GM23338 (cell line): ENCODE measurements around the gene NHEJ1. TPM values are rescaled to one million over a fixed set of nuclear protein-coding genes. Genes with fewer than 3 reads are reported as not detected.

Source experiments
- ATAC-seq: fragments of 200-7000 bp; cut with Tn5 transposase; 3 replicates; pipeline ENCODE4 v1.9.1; 2020
- DNase-seq: peaks from one replicate; pipeline ENCODE4 v3.0.0-alpha.2; 2015; ENCODE audit warnings: low spot score
- H2AFZ ChIP-seq: fragments of 200-600 bp; sonication (generic); 2 replicates; pipeline ENCODE4 v1.8.0; 2016; ENCODE audit warnings: antibody characterized with exemption, mild to moderate bottlenecking, moderate library complexity
- H3F3A ChIP-seq: fragments of 200-600 bp; sonication (generic); replicated peaks from 2 replicates; pipeline ENCODE4 v1.8.0; 2017; ENCODE audit warnings: antibody characterized with exemption, mixed run types, low read depth
- H3K27ac ChIP-seq: fragments of 200-600 bp; sonication (generic); 2 replicates; pipeline ENCODE4 v1.6.1; 2016; ENCODE audit warnings: low read depth
- H3K27me3 ChIP-seq: fragments of 200-600 bp; sonication (generic); 2 replicates; pipeline ENCODE4 v1.8.0; 2016; ENCODE audit warnings: mild to moderate bottlenecking, mixed run types, moderate library complexity; ENCODE audit not compliant: insufficient read depth
- H3K36me3 ChIP-seq: fragments of 200-600 bp; sonication (generic); 2 replicates; pipeline ENCODE4 v1.8.0; 2016; ENCODE audit warnings: mild to moderate bottlenecking; ENCODE audit not compliant: insufficient read depth
- H3K4me1 ChIP-seq: fragments of 200-600 bp; sonication (generic); 2 replicates; pipeline ENCODE4 v1.8.0; 2016; ENCODE audit warnings: mild to moderate bottlenecking, moderate library complexity; ENCODE audit not compliant: insufficient read depth
- H3K4me2 ChIP-seq: fragments of 200-600 bp; sonication (generic); 2 replicates; pipeline ENCODE4 v1.7.1; 2017; ENCODE audit warnings: mixed run types
- H3K4me3 ChIP-seq: fragments of 200-600 bp; sonication (generic); 2 replicates; pipeline ENCODE4 v1.6.1; 2016; ENCODE audit warnings: mixed run types
- H3K79me2 ChIP-seq: fragments of 200-600 bp; sonication (generic); replicated peaks from 2 replicates; pipeline ENCODE4 v1.8.0; 2017; ENCODE audit warnings: mild to moderate bottlenecking; ENCODE audit not compliant: insufficient read depth
- H3K9me2 ChIP-seq: fragments of 200-600 bp; sonication (generic); 2 replicates; pipeline ENCODE4 v1.8.0; 2017; ENCODE audit not compliant: insufficient read depth
- H4K20me1 ChIP-seq: fragments of 200-600 bp; sonication (generic); replicated peaks from 2 replicates; pipeline ENCODE4 v1.8.0; 2017; ENCODE audit warnings: mild to moderate bottlenecking; ENCODE audit not compliant: insufficient read depth
- H3K27ac Mint-ChIP-seq: 2 replicates; pipeline ENCODE4 v1.8.0; 2020; ENCODE audit warnings: inconsistent platforms, mild to moderate bottlenecking, moderate library complexity, mixed read lengths
- H3K27me3 Mint-ChIP-seq: 3 replicates; pipeline ENCODE4 v1.8.0; 2022; ENCODE audit warnings: low read depth, mild to moderate bottlenecking, moderate library complexity, mixed read lengths, inconsistent platforms; ENCODE audit not compliant: insufficient read depth, poor library complexity
- H3K36me3 Mint-ChIP-seq: 3 replicates; pipeline ENCODE4 v1.8.0; 2021; ENCODE audit warnings: low read depth, mild to moderate bottlenecking, inconsistent platforms, moderate library complexity, mixed read lengths
- H3K4me1 Mint-ChIP-seq: 3 replicates; pipeline ENCODE4 v1.8.0; 2020; ENCODE audit warnings: mild to moderate bottlenecking, inconsistent platforms, mixed read lengths
- H3K4me3 Mint-ChIP-seq: 3 replicates; pipeline ENCODE4 v1.8.0; 2021; ENCODE audit warnings: moderate library complexity, mild to moderate bottlenecking, inconsistent platforms, mixed read lengths
- H3K9me3 Mint-ChIP-seq: 3 replicates; pipeline ENCODE4 v1.8.0; 2020; ENCODE audit warnings: moderate library complexity, mild to moderate bottlenecking, inconsistent platforms, mixed read lengths
- CREB1 ChIP-seq: fragments of 250-450 bp; sonication (Bioruptor Pico); IDR thresholded peaks from 2 replicates; pipeline ENCODE4 v1.5.0; 2020; ENCODE audit warnings: low read depth, mild to moderate bottlenecking, moderate library complexity
- EZH2 ChIP-seq: fragments of 200-600 bp; sonication (generic); IDR thresholded peaks from one replicate; pipeline ENCODE4 v1.8.0; 2017; ENCODE audit warnings: antibody characterized with exemption, mild to moderate bottlenecking, low read depth; ENCODE audit not compliant: unreplicated experiment
- EZH2phosphoT487 ChIP-seq: fragments of 200-600 bp; sonication (generic); IDR thresholded peaks from one replicate; pipeline ENCODE4 v1.8.1; 2018; ENCODE audit warnings: antibody characterized with exemption; ENCODE audit not compliant: unreplicated experiment
- JUNB ChIP-seq: IDR thresholded peaks from one replicate; pipeline ENCODE4 v1.6.1; 2016; ENCODE audit warnings: antibody characterized with exemption; ENCODE audit not compliant: unreplicated experiment
- NANOG ChIP-seq: IDR thresholded peaks from 2 replicates; pipeline ENCODE4 v1.6.1; 2016; ENCODE audit warnings: antibody characterized with exemption, borderline replicate concordance
- POLR2AphosphoS5 ChIP-seq: IDR thresholded peaks from 2 replicates; pipeline ENCODE4 v1.6.1; 2016; ENCODE audit warnings: antibody characterized with exemption, low read depth
- STAT1 ChIP-seq: IDR thresholded peaks from one replicate; pipeline ENCODE4 v1.6.1; 2016; ENCODE audit warnings: antibody characterized with exemption; ENCODE audit not compliant: unreplicated experiment
- ZNF114 ChIP-seq: fragments of 250-450 bp; sonication (Bioruptor Pico); IDR thresholded peaks from 2 replicates; pipeline ENCODE4 v1.5.0; 2020; ENCODE audit warnings: mild to moderate bottlenecking, moderate library complexity
- ZNF331 ChIP-seq: fragments of 250-450 bp; sonication (Bioruptor Pico); IDR thresholded peaks from 2 replicates; pipeline ENCODE4 v1.5.0; 2020; ENCODE audit warnings: low read depth, mild to moderate bottlenecking, moderate library complexity
- polyA plus RNA-seq: library from polyadenylated mRNA; unstranded; fragments of >200 nt; fragmentation: Nextera tagmentation; extraction: Ambion mirVana; gene quantifications from 2 replicates; pipeline ENCODE4 v1.2.1, GENCODE V29; 2016
- total RNA-seq: library from RNA; depleted of rRNA; stranded (reverse); fragments of >200 nt; shearing (Covaris generic); gene quantifications from 2 replicates; pipeline ENCODE4 v1.2.3, GENCODE V29; 2014
- TF ChIP-seq, protein P1 (sequence below), 2 experiments: fragments of 200-600 bp in 1 of 2; sonication (generic) in 1 of 2; conservative IDR thresholded peaks; 2 replicates each; pipeline versions ENCODE4 v1.5.1 to v1.6.1; 2016 to 2017; ENCODE audit warnings: antibody characterized with exemption in 2 of 2, low read depth in 2 of 2, mild to moderate bottlenecking in 2 of 2, moderate library complexity in 1 of 2
- TF ChIP-seq, protein P2 (sequence below): IDR thresholded peaks from 2 replicates; pipeline ENCODE4 v1.6.1; 2016; ENCODE audit warnings: antibody characterized with exemption
- TF ChIP-seq, protein P3 (sequence below): fragments of 250-450 bp; sonication (Bioruptor Pico); IDR thresholded peaks from 2 replicates; pipeline ENCODE4 v1.5.0; 2020; ENCODE audit warnings: mild to moderate bottlenecking, moderate library complexity
- TF ChIP-seq, protein P4 (sequence below): IDR thresholded peaks from one replicate; pipeline ENCODE4 v1.6.1; 2018; ENCODE audit warnings: antibody characterized with exemption; ENCODE audit not compliant: unreplicated experiment

Gene NHEJ1
- total and polyA plus RNA-seq, 2 experiments from 2014 or later: 19.6 to 30.6 TPM

DNA sequence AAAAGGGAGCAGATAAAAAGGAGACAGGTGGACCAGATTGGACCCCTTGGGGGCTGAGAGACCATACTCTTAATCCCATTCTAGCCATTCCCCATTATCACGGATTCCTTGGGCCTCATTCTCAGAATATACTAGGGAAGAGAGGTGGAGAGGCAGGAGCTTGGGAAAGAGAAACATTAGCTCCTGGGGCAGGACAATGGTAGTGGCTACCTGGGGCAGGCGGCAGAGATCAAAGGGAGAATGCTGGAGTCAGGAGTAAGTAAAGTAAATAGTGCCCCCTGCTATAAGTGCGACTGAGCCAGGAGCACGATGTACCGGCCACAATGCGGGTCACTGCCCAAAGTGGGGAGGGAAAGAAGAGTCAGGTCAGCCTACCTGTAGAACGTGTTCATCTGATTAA is 79.5 kb downstream of the NHEJ1 start:
- Mint-ChIP-seq H3K27me3 (peaks cover 2% of the 10 kb centered on the region), H3K4me1 (peaks cover 3% of the 10 kb centered on the region; the same call in 1 of the 3 replicates), H3K36me3 (no peaks in the 10 kb centered on the region), H3K4me3 (no peak overlapping the region), H3K9me3 (no peaks in the 10 kb centered on the region), H3K27ac (no peak overlapping the region)
- Histone ChIP-seq H3F3A (no peaks in the 10 kb centered on the region), H3K36me3 (no peaks in the 10 kb centered on the region), H3K9me2 (no peaks in the 10 kb centered on the region), H3K79me2 (no peaks in the 10 kb centered on the region), H2AFZ (no peak overlapping the region), H3K4me1 (no peaks in the 10 kb centered on the region), H3K27me3 (no peaks in the 10 kb centered on the region), H3K4me3 (no peak overlapping the region), H3K27ac (no peak overlapping the region), H3K4me2 (no peak overlapping the region), H4K20me1 (peaks cover 5% of the 10 kb centered on the region; the same call in 1 of the 2 replicates)
- DNase-seq (no peak), ATAC-seq (peak; percentile 68)
- TF ChIP-seq NANOG (no peak), STAT1 (no peak), JUNB (no peak), ZNF331 (CRISPR knock-in tag) (no peak), POLR2AphosphoS5 (no peak), EZH2 (no peak), EZH2phosphoT487 (no peak), CREB1 (CRISPR knock-in tag) (no peak), ZNF114 (CRISPR knock-in tag) (no peak)
- TF ChIP-seq, protein P1, sequence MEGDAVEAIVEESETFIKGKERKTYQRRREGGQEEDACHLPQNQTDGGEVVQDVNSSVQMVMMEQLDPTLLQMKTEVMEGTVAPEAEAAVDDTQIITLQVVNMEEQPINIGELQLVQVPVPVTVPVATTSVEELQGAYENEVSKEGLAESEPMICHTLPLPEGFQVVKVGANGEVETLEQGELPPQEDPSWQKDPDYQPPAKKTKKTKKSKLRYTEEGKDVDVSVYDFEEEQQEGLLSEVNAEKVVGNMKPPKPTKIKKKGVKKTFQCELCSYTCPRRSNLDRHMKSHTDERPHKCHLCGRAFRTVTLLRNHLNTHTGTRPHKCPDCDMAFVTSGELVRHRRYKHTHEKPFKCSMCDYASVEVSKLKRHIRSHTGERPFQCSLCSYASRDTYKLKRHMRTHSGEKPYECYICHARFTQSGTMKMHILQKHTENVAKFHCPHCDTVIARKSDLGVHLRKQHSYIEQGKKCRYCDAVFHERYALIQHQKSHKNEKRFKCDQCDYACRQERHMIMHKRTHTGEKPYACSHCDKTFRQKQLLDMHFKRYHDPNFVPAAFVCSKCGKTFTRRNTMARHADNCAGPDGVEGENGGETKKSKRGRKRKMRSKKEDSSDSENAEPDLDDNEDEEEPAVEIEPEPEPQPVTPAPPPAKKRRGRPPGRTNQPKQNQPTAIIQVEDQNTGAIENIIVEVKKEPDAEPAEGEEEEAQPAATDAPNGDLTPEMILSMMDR (conservative IDR thresholded peaks at IDR 0.05; ENCODE audit: low read depth in 2 of 2): no peak
- TF ChIP-seq, protein P2, sequence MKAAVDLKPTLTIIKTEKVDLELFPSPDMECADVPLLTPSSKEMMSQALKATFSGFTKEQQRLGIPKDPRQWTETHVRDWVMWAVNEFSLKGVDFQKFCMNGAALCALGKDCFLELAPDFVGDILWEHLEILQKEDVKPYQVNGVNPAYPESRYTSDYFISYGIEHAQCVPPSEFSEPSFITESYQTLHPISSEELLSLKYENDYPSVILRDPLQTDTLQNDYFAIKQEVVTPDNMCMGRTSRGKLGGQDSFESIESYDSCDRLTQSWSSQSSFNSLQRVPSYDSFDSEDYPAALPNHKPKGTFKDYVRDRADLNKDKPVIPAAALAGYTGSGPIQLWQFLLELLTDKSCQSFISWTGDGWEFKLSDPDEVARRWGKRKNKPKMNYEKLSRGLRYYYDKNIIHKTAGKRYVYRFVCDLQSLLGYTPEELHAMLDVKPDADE: no peak
- TF ChIP-seq, protein P3, sequence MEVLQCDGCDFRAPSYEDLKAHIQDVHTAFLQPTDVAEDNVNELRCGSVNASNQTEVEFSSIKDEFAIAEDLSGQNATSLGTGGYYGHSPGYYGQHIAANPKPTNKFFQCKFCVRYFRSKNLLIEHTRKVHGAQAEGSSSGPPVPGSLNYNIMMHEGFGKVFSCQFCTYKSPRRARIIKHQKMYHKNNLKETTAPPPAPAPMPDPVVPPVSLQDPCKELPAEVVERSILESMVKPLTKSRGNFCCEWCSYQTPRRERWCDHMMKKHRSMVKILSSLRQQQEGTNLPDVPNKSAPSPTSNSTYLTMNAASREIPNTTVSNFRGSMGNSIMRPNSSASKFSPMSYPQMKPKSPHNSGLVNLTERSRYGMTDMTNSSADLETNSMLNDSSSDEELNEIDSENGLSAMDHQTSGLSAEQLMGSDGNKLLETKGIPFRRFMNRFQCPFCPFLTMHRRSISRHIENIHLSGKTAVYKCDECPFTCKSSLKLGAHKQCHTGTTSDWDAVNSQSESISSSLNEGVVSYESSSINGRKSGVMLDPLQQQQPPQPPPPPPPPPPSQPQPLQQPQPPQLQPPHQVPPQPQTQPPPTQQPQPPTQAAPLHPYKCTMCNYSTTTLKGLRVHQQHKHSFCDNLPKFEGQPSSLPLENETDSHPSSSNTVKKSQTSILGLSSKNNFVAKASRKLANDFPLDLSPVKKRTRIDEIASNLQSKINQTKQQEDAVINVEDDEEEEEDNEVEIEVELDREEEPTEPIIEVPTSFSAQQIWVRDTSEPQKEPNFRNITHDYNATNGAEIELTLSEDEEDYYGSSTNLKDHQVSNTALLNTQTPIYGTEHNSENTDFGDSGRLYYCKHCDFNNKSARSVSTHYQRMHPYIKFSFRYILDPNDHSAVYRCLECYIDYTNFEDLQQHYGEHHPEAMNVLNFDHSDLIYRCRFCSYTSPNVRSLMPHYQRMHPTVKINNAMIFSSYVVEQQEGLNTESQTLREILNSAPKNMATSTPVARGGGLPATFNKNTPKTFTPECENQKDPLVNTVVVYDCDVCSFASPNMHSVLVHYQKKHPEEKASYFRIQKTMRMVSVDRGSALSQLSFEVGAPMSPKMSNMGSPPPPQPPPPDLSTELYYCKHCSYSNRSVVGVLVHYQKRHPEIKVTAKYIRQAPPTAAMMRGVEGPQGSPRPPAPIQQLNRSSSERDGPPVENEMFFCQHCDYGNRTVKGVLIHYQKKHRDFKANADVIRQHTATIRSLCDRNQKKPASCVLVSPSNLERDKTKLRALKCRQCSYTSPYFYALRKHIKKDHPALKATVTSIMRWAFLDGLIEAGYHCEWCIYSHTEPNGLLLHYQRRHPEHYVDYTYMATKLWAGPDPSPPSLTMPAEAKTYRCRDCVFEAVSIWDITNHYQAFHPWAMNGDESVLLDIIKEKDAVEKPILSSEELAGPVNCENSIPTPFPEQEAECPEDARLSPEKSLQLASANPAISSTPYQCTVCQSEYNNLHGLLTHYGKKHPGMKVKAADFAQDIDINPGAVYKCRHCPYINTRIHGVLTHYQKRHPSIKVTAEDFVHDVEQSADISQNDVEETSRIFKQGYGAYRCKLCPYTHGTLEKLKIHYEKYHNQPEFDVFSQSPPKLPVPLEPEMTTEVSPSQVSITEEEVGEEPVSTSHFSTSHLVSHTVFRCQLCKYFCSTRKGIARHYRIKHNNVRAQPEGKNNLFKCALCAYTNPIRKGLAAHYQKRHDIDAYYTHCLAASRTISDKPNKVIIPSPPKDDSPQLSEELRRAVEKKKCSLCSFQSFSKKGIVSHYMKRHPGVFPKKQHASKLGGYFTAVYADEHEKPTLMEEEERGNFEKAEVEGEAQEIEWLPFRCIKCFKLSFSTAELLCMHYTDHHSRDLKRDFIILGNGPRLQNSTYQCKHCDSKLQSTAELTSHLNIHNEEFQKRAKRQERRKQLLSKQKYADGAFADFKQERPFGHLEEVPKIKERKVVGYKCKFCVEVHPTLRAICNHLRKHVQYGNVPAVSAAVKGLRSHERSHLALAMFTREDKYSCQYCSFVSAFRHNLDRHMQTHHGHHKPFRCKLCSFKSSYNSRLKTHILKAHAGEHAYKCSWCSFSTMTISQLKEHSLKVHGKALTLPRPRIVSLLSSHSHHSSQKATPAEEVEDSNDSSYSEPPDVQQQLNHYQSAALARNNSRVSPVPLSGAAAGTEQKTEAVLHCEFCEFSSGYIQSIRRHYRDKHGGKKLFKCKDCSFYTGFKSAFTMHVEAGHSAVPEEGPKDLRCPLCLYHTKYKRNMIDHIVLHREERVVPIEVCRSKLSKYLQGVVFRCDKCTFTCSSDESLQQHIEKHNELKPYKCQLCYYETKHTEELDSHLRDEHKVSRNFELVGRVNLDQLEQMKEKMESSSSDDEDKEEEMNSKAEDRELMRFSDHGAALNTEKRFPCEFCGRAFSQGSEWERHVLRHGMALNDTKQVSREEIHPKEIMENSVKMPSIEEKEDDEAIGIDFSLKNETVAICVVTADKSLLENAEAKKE (CRISPR knock-in tag): no peak
- TF ChIP-seq, protein P4, sequence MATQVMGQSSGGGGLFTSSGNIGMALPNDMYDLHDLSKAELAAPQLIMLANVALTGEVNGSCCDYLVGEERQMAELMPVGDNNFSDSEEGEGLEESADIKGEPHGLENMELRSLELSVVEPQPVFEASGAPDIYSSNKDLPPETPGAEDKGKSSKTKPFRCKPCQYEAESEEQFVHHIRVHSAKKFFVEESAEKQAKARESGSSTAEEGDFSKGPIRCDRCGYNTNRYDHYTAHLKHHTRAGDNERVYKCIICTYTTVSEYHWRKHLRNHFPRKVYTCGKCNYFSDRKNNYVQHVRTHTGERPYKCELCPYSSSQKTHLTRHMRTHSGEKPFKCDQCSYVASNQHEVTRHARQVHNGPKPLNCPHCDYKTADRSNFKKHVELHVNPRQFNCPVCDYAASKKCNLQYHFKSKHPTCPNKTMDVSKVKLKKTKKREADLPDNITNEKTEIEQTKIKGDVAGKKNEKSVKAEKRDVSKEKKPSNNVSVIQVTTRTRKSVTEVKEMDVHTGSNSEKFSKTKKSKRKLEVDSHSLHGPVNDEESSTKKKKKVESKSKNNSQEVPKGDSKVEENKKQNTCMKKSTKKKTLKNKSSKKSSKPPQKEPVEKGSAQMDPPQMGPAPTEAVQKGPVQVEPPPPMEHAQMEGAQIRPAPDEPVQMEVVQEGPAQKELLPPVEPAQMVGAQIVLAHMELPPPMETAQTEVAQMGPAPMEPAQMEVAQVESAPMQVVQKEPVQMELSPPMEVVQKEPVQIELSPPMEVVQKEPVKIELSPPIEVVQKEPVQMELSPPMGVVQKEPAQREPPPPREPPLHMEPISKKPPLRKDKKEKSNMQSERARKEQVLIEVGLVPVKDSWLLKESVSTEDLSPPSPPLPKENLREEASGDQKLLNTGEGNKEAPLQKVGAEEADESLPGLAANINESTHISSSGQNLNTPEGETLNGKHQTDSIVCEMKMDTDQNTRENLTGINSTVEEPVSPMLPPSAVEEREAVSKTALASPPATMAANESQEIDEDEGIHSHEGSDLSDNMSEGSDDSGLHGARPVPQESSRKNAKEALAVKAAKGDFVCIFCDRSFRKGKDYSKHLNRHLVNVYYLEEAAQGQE: no peak
